Thyroid gland (tissue), 4 donors: ENCODE data around the gene SLC18A2. TPM values are rescaled to one million over a fixed set of nuclear protein-coding genes. Genes with fewer than 3 reads are reported as not detected.

Source experiments
- DNase-seq, 2 donors: peaks; one replicate each; pipeline ENCODE4 v3.0.0-alpha.2; 2019
- H3K27ac ChIP-seq, 3 donors: fragments of 200-600 bp; sonication (generic); 1 replicate in 2 of 3; 2 replicates in 1 of 3; pipeline ENCODE4 v1.5.1; 2016 to 2019; ENCODE audit warnings: mild to moderate bottlenecking in 1 of 3, moderate library complexity in 1 of 3
- H3K27me3 ChIP-seq: fragments of 200-600 bp; sonication (generic); one replicate; pipeline ENCODE4 v1.5.1; 2019
- H3K36me3 ChIP-seq, 2 donors: fragments of 200-600 bp; sonication (generic); one replicate each; pipeline ENCODE4 v1.5.1; 2016 to 2019
- H3K4me1 ChIP-seq, 2 donors: fragments of 200-600 bp; sonication (generic); one replicate each; pipeline ENCODE4 v1.5.1; 2017 to 2019
- H3K4me3 ChIP-seq, 3 donors: fragments of 200-600 bp; sonication (generic); replicated peaks in 1 of 3; 1 replicate in 2 of 3; 2 replicates in 1 of 3; pipeline ENCODE4 v1.5.1; 2016; ENCODE audit warnings: mild to moderate bottlenecking in 1 of 3
- H3K9me3 ChIP-seq: fragments of 200-600 bp; sonication (generic); one replicate; pipeline ENCODE4 v1.5.1; 2017
- POLR2A ChIP-seq, 2 donors: fragments of 450-650 bp; IDR thresholded peaks; one replicate each; pipeline ENCODE4 v1.6.1; 2017; ENCODE audit warnings: antibody characterized with exemption in 2 of 2, mild to moderate bottlenecking in 2 of 2, moderate library complexity in 1 of 2
- WGBS, 2 donors: methylation state at CpG; one replicate each; pipeline ENCODE4 v1.1.5; 2017; 5-methylcytosine and 5-hydroxymethylcytosine counted together
- intact Hi-C: fragments of 100-400 bp; cut with DNase I; formaldehyde crosslinking; loops from one replicate; pipeline ENCODE4 v1.15.1; 2023
- total RNA-seq, 4 donors: library from RNA; depleted of rRNA; stranded (reverse); fragments of >200 nt; gene quantifications; one replicate each; pipeline ENCODE4 v1.2.3, GENCODE V29; 2016
- TF ChIP-seq, protein P1 (sequence below), 6 experiments: fragments of 200-600 bp in 3 of 6; fragments of 450-650 bp in 3 of 6; sonication (generic) in 3 of 6; IDR thresholded peaks; one replicate each; pipeline ENCODE4 v1.5.1; 2016 to 2019; ENCODE audit warnings: antibody characterized with exemption in 6 of 6, mild to moderate bottlenecking in 2 of 6, inconsistent platforms in 1 of 6, moderate library complexity in 1 of 6

Gene SLC18A2
- total RNA-seq, 4 donors from 2014 or later, result 0.13 TPM; not detected in 3

DNA sequence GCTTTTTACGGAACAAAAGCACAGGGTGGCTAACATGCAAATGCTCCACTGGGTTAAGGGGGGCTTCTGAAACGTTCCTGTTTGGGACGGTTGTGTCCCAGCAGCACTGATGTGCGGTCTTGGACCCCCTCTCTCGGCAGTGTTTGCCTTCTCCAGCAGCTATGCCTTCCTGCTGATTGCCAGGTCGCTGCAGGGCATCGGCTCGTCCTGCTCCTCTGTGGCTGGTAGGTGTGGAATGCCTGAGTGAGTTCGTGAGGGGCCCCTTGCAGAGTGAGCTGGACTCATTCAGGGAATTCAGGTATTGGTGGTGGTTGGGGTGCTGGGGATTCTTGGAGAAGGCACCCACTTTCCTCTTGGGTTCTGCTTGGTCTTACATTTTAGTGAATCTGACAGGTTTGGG, 13.0 kb downstream of the SLC18A2 start:
- Histone ChIP-seq H3K27me3 (no peaks in the 10 kb centered on the region), H3K4me3 (no peak overlapping the region), H3K36me3 (no peaks in the 10 kb centered on the region), H3K27ac (no peak overlapping the region), H3K4me1 (peaks cover 0 to 5% of the 10 kb centered on the region in 2 donors), H3K9me3 (no peaks in the 10 kb centered on the region)
- DNase-seq, result peak; percentile 25 to 47
- WGBS, 2 donors, result 28 to 47% methylated on average over 8 to 9 of the region's 9 CpGs
- TF ChIP-seq POLR2A (IDR thresholded peaks at IDR 0.05), result no peak
- TF ChIP-seq, protein P1, sequence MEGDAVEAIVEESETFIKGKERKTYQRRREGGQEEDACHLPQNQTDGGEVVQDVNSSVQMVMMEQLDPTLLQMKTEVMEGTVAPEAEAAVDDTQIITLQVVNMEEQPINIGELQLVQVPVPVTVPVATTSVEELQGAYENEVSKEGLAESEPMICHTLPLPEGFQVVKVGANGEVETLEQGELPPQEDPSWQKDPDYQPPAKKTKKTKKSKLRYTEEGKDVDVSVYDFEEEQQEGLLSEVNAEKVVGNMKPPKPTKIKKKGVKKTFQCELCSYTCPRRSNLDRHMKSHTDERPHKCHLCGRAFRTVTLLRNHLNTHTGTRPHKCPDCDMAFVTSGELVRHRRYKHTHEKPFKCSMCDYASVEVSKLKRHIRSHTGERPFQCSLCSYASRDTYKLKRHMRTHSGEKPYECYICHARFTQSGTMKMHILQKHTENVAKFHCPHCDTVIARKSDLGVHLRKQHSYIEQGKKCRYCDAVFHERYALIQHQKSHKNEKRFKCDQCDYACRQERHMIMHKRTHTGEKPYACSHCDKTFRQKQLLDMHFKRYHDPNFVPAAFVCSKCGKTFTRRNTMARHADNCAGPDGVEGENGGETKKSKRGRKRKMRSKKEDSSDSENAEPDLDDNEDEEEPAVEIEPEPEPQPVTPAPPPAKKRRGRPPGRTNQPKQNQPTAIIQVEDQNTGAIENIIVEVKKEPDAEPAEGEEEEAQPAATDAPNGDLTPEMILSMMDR (IDR thresholded peaks at IDR 0.05), result no peak
- intact Hi-C loops, result no loop called here

DNA sequence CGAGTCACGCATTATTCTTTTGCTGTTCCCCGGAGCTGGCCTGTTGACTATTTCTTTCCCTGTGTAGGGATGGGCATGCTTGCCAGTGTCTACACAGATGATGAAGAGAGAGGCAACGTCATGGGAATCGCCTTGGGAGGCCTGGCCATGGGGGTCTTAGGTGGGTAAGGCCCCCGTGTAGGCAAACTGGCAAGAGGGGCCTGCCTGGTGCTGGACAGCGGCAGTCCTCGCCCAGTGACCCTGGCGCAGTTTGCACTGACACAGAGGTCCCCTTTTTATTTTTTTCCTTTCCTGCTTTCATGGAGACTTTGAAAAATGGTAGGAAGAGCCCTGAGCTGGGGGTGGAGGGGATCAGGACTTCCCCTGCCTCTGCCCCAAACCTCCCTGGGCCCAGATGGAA, 13.4 kb downstream of the SLC18A2 start:
- TF ChIP-seq, protein P1 (IDR thresholded peaks at IDR 0.05), result no peak
- no peak for TF ChIP-seq POLR2A (IDR thresholded peaks at IDR 0.05)
- H3K27ac ChIP-seq, result no peak overlapping the region
- H3K27me3 ChIP-seq, result no peaks in the 10 kb centered on the region
- WGBS, 2 donors, result 76 to 79% methylated on average over 9 of the region's 9 CpGs
- H3K9me3 ChIP-seq, result no peaks in the 10 kb centered on the region
- no peak overlapping the region for H3K4me3 ChIP-seq
- H3K4me1 ChIP-seq, result peaks cover 0 to 5% of the 10 kb centered on the region in 2 donors
- intact Hi-C loops, result no loop called here
- no peak for DNase-seq
- no peaks in the 10 kb centered on the region for H3K36me3 ChIP-seq

DNA sequence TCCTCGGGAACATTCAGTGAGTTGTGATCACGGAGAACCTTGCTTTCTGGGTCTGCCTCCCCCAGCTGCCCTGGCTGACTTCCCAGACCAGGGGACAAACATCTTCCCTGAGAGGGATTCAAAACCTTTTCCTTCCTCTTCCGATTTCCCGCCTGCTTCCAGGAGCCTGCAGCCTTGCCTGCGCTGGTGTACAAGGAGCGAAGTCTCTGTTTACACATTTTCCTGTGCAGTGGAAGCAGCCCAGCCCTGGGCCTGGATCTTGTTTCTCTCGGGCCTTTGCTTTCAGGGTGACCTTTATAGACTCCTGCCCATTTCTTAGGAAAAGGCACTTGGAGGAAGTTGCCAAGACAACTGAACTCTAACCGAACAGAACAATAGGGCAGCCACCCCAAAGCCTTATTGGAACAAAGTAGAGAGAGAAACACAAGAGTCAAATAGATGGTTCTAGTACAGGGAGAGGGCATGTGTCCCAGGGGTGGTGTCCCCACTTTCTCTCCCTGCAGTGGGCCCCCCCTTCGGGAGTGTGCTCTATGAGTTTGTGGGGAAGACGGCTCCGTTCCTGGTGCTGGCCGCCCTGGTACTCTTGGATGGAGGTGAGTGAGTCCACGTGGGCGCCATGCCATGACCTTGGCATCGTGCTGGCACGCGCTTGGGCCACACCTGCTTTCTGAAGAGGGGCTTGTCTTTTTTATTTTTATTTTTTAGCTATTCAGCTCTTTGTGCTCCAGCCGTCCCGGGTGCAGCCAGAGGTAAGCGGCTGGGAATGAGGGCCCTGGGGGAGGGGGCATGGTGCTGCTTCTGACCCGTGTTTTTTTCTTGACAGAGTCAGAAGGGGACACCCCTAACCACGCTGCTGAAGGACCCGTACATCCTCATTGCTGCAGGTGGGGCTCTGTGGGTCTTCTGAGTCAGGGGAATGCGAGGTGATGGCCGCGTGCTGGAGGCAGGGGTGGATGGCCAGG, 14.1 kb downstream of the SLC18A2 start:
- intact Hi-C loops, result no loop called here
- Histone ChIP-seq H3K27me3 (no peaks in the 10 kb centered on the region), H3K9me3 (no peaks in the 10 kb centered on the region), H3K27ac (no peak overlapping the region), H3K36me3 (no peaks in the 10 kb centered on the region), H3K4me3 (no peak overlapping the region), H3K4me1 (peaks cover 0 to 5% of the 10 kb centered on the region in 2 donors)
- peak in 1 of 2 donors; percentile 32 for DNase-seq
- TF ChIP-seq, protein P1 (IDR thresholded peaks at IDR 0.05), result no peak
- no peak for TF ChIP-seq POLR2A (IDR thresholded peaks at IDR 0.05)
- WGBS, 2 donors, result 70 to 79% methylated on average over 26 of the region's 26 CpGs

DNA sequence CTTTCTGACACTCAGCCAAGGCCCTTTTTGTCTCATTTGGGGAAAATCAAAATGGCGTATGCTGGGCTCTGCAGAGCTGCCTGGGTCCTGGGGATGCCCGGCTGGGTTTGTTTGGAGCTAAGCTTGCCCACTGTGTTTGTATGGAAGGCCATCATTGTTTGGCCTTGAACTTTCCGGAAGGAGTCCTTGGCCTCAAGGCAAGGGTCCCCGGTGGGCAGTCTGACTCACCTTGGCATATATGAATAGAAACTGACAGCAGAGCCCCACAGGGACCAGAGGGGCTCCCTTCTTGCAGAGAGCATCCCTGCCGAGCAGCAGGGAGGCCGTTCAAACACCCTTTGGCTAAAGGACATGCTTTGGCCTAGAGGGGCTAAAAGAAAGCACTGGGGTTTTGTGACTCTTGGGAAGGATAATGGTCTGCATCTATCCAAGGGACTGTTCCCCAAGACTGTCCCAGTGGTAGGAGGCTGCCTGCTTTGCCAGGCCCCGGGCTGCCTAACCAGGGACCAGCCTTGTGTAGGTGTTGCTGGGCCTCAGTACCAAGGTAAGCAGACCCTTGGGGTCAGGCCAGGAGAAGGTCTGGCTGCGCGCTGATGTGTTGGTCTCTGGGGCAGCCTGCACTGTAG, 15.0 kb downstream of the SLC18A2 start:
- 90 to 98% methylated on average over 6 to 9 of the region's 9 CpGs for WGBS, 2 donors

More for the DNA sequence above, 15.0 kb downstream of the SLC18A2 start:
- no peaks in the 10 kb centered on the region for H3K9me3 ChIP-seq
- no peak overlapping the region for H3K4me3 ChIP-seq
- H3K27ac ChIP-seq, result no peak overlapping the region
- intact Hi-C loops, result no loop called here
- H3K4me1 ChIP-seq, result peaks cover 0 to 5% of the 10 kb centered on the region in 2 donors
- no peaks in the 10 kb centered on the region for H3K36me3 ChIP-seq
- TF ChIP-seq POLR2A (IDR thresholded peaks at IDR 0.05), result no peak
- TF ChIP-seq, protein P1 (IDR thresholded peaks at IDR 0.05), result no peak
- H3K27me3 ChIP-seq, result no peaks in the 10 kb centered on the region
- DNase-seq, result no peak
